Measurements from ENCODE around the gene CACNA1F.

Gene CACNA1F

DNA sequence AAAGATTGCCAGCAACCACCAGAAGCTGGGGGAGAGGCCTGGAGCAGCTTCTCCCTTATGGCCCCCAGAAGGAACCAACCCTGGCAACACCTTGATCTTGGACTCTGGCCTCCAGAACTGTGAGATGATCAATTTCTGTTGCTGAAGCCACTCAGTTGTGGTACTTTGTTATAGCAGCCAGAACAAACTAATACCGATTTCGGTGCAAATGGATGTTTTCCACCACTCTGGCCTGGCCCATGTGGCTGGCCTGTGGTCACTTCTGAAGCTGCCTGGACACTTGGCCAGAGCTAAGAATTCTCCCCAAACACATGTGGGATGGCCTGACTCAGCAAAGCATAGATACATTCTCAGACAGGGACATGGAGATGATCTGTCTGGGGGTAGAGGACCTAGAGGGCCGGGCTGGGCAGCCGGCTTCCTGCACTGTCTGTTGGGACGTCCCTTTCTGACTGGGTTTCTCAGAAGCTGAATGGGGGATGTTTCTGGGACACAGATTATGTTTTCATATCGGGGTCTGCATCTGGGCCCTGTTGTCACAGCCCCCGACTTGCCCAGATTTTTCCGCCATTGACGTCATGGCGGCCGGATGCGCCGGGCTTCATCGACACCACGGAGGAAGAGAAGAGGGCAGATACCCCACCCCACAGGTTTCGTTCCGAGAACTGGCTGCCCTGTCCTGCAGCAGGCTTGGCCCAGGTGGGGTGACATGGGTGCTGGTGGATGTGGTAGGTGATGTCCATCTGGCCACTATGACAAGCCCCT, 27.3 kb upstream of the CACNA1F start:
- intact Hi-C loops (cut with DNase I): no loop called here
- DNase-seq: no peak

DNA sequence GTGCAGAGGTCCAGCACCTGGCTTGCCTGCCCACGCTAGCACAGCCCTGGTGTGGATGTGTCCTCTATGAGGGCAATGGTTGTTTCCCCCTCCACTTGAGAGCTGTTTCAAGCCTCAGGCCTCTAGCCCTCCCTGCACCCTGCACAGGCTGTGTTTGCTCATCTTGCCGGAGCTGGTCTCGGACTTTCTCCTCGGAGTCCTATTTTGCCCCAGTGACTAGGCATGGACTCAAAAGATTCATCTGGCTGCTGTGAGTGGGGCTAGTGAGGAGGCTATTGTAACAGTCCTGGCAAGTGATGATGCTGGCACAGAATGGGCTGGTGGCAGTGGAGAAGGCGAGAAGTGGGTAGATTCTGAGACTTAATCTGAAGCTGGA, 25.6 kb upstream of the CACNA1F start:
- intact Hi-C loops (cut with DNase I): no loop called here
- DNase-seq: no peak

DNA sequence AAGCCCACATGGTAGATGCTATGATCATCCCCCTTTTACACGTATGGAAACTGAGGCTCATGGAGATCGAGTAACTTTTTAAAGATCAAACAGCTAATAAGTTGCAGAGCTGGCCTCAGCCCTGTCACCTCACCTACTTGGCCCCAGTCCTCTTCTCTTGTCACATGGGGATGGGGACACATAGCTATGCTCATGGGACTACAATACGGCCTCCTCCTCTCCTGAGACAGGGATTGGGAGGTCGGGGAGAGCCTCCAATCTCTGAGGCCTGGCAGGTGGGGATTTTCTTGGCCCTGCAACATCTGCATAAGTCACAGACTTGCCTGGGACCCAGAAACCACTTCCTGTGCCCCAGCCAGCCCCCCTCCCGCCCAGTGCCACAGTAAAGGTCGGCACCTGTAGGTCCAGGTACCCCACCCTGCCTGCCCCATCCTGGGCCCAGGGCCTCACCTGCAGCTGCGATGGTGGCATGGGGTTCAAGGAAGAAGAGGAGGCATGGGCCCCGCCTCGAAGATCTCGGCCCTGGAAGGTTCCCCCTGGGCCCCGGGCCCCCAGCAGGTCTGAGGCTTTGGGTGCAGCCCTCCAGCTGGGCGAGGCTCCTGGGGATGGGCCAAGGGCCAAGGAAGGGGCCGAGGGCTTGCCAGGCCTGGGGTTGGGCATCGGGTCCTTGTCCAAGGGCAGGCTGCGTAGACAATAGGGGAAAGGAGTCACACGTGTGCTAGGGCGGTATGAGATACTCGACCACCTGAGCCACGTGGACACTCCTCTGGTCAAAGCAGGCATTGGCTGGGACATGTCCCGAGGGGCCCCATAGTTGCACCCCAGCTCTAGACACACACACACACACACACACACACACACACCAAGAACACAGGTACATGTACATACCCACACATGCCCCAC, 25.0 kb upstream of the CACNA1F start:
- no peak for DNase-seq
- intact Hi-C loops (cut with DNase I): no loop called here

DNA sequence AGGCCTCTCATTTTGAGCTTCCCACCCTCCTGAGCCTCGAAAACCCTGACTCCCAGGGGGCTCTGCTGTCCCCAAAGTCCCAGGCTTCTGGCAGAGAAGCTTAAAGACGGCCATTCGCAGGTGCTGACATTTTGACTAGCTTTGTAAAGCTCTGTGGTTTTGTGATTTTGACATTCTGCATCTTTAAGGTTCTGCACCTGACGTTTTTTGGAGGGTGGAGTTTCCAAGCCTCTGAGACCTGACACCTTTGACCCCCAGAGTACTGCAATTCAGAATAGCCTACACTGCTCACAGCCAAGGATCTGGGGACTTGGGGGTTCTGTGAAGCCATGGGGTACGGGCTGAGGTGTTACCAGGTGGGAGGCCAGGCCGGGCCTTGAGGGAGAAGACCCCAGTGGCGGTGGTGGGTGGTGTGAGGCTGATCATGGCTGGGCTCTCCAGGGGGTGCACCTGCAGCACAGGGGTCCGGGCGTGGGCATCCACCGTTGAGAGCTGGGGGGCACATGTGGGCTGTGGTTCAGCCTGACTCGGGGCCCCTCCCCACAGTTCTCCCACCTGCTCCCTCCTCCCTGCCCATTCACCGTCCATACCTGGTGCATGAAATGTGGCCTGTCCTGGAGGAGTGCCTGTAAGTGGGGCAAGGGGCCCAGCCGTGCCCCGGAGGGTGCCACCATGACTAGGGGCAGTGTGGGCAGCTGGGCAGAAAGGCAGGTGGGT, 24.1 kb upstream of the CACNA1F start:
- no peak for DNase-seq
- intact Hi-C loops (cut with DNase I): no loop called here

DNA sequence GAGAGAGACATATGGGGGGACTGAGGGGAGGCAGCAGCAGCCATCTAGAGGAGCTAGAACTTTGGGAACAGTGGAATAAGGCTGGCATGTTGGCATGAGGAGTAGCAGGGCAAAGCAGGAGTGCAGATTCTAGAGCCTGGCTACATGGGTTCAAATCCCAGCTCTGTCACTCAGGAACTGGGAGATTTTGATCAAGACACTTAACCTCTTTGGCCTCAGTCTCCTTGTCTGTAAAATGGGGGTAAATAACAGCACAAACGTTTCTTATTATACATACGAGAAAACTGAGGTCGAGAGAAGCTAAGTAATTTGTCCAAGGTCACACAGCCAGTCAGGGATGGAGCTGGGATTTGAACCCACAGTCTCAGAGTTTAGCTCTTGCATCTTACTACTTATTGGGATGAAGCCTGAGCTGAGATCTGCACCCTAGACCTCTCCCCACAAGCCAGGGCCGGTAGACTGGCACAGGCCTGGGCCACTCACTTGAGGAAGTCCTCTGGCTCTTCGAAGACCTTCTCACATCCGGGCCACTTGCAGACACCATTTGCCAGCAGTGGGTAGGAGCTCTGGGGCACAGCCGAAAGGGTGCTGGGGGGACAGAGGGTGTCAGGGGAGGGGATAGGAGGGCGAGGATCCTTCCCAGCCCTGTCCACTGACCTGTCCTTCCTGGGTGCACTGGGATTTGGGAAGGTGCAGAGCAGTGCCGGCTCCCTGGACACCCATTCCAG, 23.3 kb upstream of the CACNA1F start:
- intact Hi-C loops (cut with DNase I): no loop called here
- DNase-seq: no peak

DNA sequence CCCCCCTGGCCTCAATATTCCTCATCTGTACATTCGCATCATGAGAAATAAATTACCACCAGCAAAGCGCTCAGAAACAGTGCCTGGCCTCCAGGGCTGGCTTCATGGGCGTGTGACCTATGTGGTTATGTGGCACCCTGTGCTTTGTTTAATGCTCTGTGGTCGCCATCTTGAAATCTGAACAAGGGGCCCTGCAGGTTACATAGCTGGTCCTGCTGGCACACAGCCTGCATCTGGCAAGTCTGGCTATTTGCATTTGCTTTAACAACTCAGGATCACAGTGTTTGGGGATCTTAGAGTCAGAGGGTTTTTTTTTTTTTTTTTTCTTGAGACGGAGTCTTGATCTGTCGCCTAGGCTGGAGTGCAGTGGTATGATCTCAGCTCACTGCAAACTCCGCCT, 21.5 kb upstream of the CACNA1F start:
- DNase-seq: no peak

DNA sequence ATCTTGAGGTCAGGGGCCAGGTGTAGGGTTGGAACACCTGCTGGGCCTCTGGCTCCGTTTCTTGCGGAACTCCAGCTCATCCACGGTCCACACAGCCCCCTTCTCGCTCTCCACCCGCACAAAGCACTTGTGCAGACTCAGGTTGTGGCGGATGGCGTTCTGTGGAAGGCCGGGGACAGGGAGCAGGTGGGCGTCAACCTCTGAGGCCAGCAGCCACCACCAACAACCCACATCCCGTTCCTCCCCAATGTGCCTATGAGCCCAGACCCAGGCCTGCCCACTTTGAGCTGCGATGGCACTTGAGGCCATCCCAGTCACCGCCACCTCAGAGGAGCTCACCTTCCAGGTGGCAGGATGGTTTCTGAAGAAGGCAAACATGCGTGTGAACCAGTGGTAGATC, 18.2 kb upstream of the CACNA1F start:
- intact Hi-C loops (cut with DNase I): no loop called here
- no peak for DNase-seq

More for the DNA sequence above, 21.5 kb upstream of the CACNA1F start:
- intact Hi-C loops (cut with DNase I): no loop called here

DNA sequence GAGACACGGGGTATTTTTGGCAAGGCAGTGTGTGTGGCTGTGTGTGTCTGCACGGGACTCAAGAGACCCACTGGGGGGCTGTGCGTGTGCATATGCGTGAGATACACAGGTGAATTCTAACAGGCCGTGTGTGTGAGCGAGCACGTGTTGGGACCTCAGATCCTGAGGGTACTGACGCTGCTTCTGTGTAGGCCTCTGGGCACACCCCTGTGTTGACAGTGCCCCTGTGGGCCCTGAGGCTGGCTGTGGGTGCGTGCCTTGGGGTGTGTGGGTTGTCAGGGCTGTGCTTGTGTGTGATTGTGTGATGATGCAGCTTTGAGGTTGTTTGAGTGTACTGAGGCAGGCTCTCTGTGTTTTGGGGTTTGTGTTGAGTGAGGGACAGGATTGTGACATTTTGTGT, 17.4 kb upstream of the CACNA1F start:
- DNase-seq: no peak
- intact Hi-C loops (cut with DNase I): no loop called here

DNA sequence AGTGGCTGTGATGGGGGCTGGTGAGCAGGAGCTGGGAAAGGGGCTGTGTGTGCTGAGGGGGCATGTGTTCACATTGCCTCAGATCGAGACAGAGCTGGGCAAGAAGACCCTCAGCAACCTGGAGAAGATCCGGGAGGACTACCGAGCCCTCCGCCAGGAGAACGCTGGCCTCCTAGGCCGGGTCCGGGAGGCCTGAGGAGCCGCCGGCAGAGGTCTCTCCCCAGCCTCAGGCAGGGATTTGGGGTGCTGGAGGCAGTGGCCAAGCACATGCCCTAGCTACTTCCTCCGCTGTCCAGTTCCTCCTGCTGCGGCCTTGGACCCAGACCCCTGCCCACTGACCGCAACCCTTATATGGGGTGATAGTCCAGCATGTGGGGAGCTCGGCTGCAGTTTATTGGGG, 16.9 kb upstream of the CACNA1F start:
- DNase-seq: no peak
- intact Hi-C loops (cut with DNase I): no loop called here

DNA sequence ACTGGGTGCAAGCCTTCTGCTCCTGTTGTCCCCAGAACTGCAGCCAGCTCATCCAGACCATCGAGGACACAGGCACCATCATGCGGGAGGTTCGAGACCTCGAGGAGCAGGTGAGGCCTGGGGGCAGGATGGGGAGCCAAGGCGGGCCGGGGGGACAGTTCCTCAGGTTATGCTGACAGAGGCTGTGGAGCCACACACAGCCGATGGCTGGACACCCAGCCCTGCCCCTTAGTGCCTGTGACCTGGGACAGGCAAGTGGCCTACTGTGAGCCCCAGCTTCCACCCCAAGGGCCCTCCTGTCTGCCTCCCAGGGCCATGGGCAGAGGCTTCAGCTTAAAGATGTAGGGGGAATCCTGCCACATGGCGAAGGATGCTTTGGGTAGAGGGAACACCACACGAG, 16.5 kb upstream of the CACNA1F start:
- intact Hi-C loops (cut with DNase I): no loop called here
- no peak for DNase-seq

DNA sequence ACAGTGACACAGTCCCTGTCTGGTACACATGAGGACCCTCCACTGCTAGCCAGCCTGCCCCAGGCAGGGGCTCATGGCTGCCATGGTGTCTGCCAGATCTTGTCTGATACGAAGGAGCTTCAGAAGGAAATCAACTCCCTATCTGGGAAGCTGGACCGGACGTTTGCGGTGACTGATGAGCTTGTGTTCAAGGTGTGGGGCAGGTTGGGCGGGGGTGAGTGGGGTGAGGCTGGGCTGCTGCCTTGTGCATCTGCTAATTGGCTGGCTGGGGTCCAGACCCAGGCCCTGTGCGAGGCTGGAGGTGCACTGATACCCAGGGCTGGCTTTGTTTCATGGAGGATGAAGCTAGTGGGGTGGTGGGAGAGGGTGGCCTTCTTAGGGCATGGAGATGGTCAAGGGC, 15.9 kb upstream of the CACNA1F start:
- intact Hi-C loops (cut with DNase I): no loop called here
- DNase-seq: no peak

DNA sequence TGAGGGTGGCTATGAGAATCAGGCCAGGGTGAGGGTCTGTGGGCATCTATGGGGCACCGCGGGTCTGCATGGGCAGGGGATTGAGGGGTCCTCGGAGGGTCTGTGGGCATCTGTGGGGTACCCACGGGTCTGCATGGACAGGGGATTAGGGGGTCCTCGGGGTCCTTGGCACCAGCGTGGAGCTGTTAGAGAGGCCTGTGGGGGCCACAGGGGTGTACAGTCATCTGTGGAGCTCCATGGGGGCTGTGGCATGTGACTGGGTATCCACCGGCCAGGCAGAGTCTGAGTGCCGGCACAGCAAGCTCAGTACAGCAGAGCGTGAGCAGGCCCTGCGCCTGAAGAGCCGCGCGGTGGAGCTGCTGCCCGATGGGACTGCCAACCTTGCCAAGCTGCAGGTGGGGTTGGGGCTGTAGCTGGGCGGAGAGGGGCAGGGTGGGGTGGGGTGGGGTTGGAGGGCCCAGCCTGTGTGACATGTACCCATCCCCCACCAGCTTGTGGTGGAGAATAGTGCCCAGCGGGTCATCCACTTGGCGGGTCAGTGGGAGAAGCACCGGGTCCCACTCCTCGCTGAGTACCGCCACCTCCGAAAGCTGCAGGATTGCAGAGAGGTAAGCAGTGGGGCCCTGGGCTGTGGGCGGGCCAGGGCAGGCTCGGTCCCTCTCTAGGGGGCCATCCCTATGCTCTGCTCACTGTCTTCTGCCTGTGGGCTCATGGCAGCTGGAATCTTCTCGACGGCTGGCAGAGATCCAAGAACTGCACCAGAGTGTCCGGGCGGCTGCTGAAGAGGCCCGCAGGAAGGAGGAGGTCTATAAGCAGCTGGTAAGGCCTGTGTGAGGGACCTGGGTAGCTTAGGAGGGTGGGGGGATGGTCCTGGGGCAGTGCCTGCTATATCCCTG, 15.0 kb upstream of the CACNA1F start:
- intact Hi-C loops (cut with DNase I): no loop called here
- DNase-seq: no peak

DNA sequence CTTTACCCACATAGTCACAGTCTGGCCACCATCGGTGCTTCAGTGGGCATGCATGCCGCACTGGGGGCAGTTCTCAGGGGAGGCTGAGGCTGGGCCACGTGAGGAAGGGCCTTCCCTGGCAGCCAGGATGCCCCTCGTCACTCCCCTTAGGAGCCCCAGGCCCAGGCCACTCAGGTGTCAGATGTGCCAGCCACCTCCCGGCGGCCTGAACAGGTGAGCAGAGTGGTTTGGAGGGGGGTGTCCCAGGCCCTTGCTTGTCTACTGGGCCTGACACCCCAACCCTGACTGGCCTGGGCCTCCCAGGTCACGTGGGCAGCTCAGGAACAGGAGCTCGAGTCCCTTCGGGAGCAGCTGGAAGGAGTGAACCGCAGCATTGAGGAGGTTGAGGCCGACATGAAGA, 14.2 kb upstream of the CACNA1F start:
- no peak for DNase-seq
- intact Hi-C loops (cut with DNase I): no loop called here

DNA sequence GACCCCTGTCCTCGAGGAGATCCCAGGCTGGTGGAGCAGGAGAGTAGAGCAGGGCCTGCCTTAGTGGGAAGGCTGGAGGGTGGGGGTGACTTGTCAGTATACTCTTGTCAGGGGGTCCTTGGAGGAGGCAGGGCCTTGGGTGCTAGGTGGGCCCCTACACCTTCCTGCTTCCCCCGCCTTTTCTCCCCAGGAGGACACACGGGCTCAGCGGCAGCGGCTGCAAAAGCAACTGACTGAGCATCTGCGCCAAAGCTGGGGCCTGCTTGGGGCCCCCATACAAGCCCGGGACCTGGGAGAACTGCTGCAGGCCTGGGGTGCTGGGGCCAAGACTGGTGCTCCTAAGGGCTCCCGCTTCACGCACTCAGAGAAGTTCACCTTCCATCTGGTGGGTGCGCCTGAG, 13.4 kb upstream of the CACNA1F start:
- intact Hi-C loops (cut with DNase I): no loop called here
- DNase-seq: no peak

DNA sequence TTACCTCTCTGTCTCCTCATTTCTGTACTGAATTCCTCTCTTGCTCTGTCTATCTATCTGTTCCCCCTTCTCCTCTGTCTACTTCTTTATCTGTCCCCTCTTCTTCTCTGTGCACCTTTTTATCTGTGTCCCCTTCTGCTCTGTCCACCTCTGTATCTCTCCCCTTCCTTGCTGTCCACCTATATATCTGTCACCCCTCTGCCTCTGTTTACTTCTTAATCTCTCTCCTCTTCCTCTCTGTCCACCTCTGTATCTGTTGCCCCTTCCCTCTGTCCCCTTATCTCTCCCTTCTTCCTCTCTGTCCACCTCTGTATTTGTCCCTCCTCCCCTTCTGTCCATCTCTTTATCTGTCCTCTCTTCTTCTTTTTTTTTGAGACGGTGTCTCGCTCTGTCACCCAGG, 11.1 kb upstream of the CACNA1F start:
- DNase-seq: no peak
- intact Hi-C loops (cut with DNase I): no loop called here

DNA sequence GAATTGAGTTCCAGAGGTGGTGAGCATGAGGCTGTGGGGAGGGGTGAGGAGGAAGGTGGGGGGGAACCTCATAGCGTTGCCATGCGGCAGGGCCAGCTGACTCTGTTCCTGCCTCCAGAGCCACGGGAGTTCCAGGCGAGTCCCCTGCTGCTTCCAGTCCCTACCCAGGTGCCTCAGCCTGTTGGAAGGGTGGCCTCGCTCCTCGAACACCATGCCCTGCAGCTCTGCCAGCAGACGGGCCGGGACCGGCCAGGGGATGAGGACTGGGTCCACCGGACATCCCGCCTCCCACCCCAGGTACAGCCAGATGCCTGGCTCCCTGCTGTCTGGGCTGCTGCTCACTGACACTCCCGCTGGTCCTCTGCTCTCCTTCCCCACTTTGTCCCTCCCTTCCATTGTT, 10.0 kb upstream of the CACNA1F start:
- intact Hi-C loops (cut with DNase I): no loop called here
- DNase-seq: no peak

DNA sequence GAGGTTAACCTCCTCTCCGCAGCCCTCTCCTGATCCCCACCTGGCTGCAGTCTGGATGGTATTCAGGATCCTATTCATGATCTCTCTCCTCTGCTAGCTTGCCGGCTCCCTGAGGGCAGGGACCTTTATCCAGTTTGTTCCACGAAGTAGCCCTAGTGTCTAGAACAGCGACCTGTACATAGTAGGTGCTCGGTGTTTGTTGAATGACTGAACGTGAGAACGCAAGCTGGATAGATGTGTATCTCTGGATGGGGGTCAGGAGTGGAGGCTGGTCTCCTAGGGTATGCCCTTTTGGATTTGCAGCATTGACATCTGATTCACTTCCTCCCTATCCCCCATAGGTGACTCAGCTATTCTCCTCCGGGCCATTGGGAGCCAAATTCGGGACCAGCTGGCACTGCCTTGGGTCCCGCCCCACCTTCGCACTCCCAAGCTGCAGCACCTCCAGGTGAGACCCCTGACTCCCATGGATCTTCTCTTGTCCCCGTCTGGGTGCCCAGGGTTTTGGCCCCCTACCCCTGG, 9.5 kb upstream of the CACNA1F start:
- no peak for DNase-seq
- intact Hi-C loops (cut with DNase I): no loop called here

DNA sequence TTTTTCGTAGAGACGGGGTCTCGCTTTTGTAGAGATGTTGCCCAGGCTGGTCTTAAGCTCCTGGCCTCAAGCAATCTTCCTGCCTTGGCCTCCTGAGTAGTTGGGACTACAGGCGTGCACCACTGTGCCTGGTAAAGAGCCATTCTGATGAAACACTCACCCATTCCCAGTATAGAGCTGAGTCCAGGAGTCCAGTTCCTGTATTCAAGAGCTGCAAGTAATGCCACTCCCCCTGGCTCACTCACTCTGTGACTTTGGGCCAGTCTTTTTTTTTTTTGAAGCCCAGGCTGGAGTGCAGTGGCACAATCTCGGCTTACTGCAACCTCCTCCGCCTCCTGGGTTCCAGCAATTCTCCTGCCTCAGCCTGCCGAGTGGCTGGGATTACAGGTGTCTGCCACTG, 5.6 kb upstream of the CACNA1F start:
- intact Hi-C loops (cut with DNase I): no loop called here
- no peak for DNase-seq

All from head of caudate nucleus (tissue), 42 donors.